OCI-LY1 (cell line): Measurements from ENCODE around the gene SUSD6.

ENCODE experiments used
- H2AFZ ChIP-seq: fragments of 200-600 bp; sonication (generic), shearing (Covaris generic); 2 replicates; pipeline ENCODE4 v1.6.0; 2014; ENCODE audit warnings: antibody characterized with exemption, mild to moderate bottlenecking, low read length
- H3F3A ChIP-seq: fragments of 200-600 bp; sonication (generic), shearing (Covaris generic); 2 replicates; pipeline ENCODE4 v1.6.0; 2014; ENCODE audit warnings: mild to moderate bottlenecking, antibody characterized with exemption, low read length, moderate library complexity; ENCODE audit not compliant: insufficient read depth
- H3K27ac ChIP-seq: fragments of 200-600 bp; sonication (generic); 2 replicates; pipeline ENCODE4 v1.5.1; 2014; ENCODE audit warnings: low read length, mixed run types, mild to moderate bottlenecking, low read depth; ENCODE audit not compliant: poor library complexity, severe bottlenecking
- H3K27me3 ChIP-seq: fragments of 200-600 bp; sonication (generic); 2 replicates; pipeline ENCODE4 v1.6.0; 2014; ENCODE audit warnings: antibody characterized with exemption, mild to moderate bottlenecking, low read length, moderate library complexity; ENCODE audit not compliant: insufficient read depth
- H3K36me3 ChIP-seq: fragments of 200-600 bp; sonication (generic); 2 replicates; pipeline ENCODE4 v1.6.1; 2014; ENCODE audit warnings: mild to moderate bottlenecking, antibody characterized with exemption, low read length, moderate library complexity, mixed read lengths; ENCODE audit not compliant: insufficient read depth
- H3K4me1 ChIP-seq: fragments of 200-600 bp; sonication (generic); 2 replicates; pipeline ENCODE4 v1.5.1; 2014; ENCODE audit warnings: mild to moderate bottlenecking, low read length, moderate library complexity; ENCODE audit not compliant: insufficient read depth, severe bottlenecking
- H3K4me2 ChIP-seq: fragments of 200-600 bp; sonication (generic), shearing (Covaris generic); 2 replicates; pipeline ENCODE4 v1.6.1; 2014; ENCODE audit warnings: low read length
- H3K4me3 ChIP-seq: fragments of 200-600 bp; sonication (generic); 2 replicates; pipeline ENCODE4 v1.5.1; 2014; ENCODE audit warnings: low read length, low read depth, mild to moderate bottlenecking, mixed read lengths; ENCODE audit not compliant: poor library complexity, severe bottlenecking
- H3K79me2 ChIP-seq: fragments of 200-600 bp; shearing (Covaris generic); 2 replicates; pipeline ENCODE4 v1.6.1; 2016; ENCODE audit warnings: mixed run types, low read length, mixed read lengths; ENCODE audit not compliant: insufficient read depth
- H3K9ac ChIP-seq: fragments of 200-600 bp; sonication (generic), shearing (Covaris generic); 2 replicates; pipeline ENCODE4 v1.6.1; 2014; ENCODE audit warnings: mild to moderate bottlenecking, low read length, mixed read lengths
- H3K9me2 ChIP-seq: fragments of 200-600 bp; sonication (generic), shearing (Covaris generic); 2 replicates; pipeline ENCODE4 v1.6.1; 2014; ENCODE audit warnings: low read depth, mild to moderate bottlenecking, low read length, mixed read lengths
- H3K9me3 ChIP-seq: fragments of 200-600 bp; shearing (Covaris generic); 2 replicates; pipeline ENCODE4 v1.6.1; 2014; ENCODE audit warnings: low read length, mixed read lengths
- H4K20me1 ChIP-seq: fragments of 200-600 bp; sonication (generic), shearing (Covaris generic); 2 replicates; pipeline ENCODE4 v1.6.0; 2016; ENCODE audit warnings: mild to moderate bottlenecking, low read length; ENCODE audit not compliant: insufficient read depth
- EZH2 ChIP-seq: fragments of 200-600 bp; sonication (generic), shearing (Covaris generic); IDR thresholded peaks from 2 replicates; pipeline ENCODE4 v1.8.0; 2017; ENCODE audit warnings: borderline replicate concordance, mixed run types, mild to moderate bottlenecking, antibody characterized with exemption, low read length, moderate library complexity, mixed read lengths
- TF ChIP-seq, protein P1 (sequence below): fragments of 200-600 bp; sonication (generic), shearing (Covaris generic); IDR thresholded peaks from 2 replicates; pipeline ENCODE4 v1.5.1; 2017; ENCODE audit warnings: mild to moderate bottlenecking, antibody characterized with exemption, low read length, moderate library complexity, mixed read lengths

Gene SUSD6

DNA sequence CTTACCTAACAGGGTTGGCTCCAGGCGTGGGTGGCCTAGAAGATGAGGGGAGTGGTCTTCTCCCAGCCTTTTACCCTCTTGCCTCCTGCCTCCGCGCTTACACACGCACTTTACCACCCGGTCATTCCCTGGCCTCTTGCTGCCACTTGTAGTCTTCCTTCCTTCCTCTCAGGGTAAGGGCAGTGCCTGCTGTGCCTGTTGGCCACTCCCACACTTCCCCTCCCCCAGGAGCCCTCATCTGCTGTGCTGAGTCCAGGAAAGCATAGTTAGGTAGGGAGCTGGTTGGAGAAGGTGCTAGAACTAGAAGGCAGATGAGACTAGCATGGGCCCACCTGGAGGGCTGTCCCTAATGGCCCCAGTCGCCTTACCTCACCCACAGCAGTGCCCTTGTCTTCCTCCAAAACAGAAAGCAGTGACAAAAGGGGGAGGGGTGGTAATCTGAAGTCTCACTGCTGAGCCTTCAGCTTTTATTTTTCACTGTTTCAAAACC lies 101.2 kb downstream of the SUSD6 start:
- Histone ChIP-seq H3K79me2 (no peaks in the 10 kb centered on the region), H3K27me3 (no peaks in the 10 kb centered on the region), H3K27ac (no peak overlapping the region), H3K4me3 (no peak overlapping the region), H3K9me2 (no peaks in the 10 kb centered on the region), H3K4me2 (no peak overlapping the region), H3K9me3 (no peaks in the 10 kb centered on the region), H3K36me3 (peaks cover 69% of the 10 kb centered on the region), H3K4me1 (peaks cover 12% of the 10 kb centered on the region), H4K20me1 (no peaks in the 10 kb centered on the region), H3K9ac (no peak overlapping the region), H3F3A (no peaks in the 10 kb centered on the region), H2AFZ (no peak overlapping the region)
- TF ChIP-seq EZH2, result no peak

GRCh38 chr14:69713209-69713781 lies 101.9 kb downstream of the SUSD6 start:
- TF ChIP-seq EZH2, result no peak
- TF ChIP-seq, protein P1, sequence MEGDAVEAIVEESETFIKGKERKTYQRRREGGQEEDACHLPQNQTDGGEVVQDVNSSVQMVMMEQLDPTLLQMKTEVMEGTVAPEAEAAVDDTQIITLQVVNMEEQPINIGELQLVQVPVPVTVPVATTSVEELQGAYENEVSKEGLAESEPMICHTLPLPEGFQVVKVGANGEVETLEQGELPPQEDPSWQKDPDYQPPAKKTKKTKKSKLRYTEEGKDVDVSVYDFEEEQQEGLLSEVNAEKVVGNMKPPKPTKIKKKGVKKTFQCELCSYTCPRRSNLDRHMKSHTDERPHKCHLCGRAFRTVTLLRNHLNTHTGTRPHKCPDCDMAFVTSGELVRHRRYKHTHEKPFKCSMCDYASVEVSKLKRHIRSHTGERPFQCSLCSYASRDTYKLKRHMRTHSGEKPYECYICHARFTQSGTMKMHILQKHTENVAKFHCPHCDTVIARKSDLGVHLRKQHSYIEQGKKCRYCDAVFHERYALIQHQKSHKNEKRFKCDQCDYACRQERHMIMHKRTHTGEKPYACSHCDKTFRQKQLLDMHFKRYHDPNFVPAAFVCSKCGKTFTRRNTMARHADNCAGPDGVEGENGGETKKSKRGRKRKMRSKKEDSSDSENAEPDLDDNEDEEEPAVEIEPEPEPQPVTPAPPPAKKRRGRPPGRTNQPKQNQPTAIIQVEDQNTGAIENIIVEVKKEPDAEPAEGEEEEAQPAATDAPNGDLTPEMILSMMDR, result no peak
- no peaks in the 10 kb centered on the region for H3K9me3 ChIP-seq
- H3F3A ChIP-seq, result no peaks in the 10 kb centered on the region
- H3K4me2 ChIP-seq, result no peak overlapping the region
- no peak overlapping the region for H3K4me3 ChIP-seq
- no peak overlapping the region for H3K9ac ChIP-seq
- peaks cover 5% of the 10 kb centered on the region for H3K4me1 ChIP-seq
- H3K36me3 ChIP-seq, result peaks cover 64% of the 10 kb centered on the region
- H3K9me2 ChIP-seq, result no peaks in the 10 kb centered on the region
- no peaks in the 10 kb centered on the region for H3K79me2 ChIP-seq
- no peak overlapping the region for H2AFZ ChIP-seq
- no peak overlapping the region for H3K27ac ChIP-seq
- no peaks in the 10 kb centered on the region for H4K20me1 ChIP-seq
- no peaks in the 10 kb centered on the region for H3K27me3 ChIP-seq

DNA sequence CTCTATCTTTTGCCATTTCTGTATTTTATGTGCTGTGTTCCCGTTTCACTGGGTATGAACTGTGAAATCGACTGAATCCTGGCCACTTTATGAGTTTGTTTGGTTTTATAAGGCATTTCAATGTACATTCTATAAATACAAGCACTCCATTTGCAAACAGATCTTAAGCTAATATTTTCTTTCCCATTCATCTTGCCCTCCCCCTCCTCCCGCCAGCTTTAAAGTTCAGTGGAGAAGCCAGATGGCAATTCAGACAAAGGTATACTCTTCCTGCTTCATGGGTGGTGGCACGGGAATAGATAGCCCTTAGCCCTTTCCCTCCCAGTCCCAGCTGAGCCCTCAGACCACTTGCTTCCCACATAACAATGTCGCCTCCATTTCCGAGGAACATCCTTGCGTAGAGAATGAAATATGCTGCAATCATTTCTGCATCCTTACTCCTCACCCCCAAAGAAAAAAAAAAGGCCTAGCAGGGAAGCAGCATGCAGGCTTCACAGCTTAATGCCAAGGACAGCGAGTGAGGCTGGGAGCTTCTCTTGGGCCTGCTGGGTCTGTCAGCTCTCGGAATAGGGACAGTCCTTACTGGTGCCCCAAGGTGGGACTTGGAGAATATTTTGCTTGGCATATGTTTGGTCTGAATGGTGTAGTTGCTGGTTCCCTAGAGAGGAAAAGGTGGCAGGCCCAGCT lies 102.7 kb downstream of the SUSD6 start:
- Histone ChIP-seq H3K4me1 (no peaks in the 10 kb centered on the region), H3K9ac (no peak overlapping the region), H3K27me3 (no peaks in the 10 kb centered on the region)

More for the DNA sequence above, 102.7 kb downstream of the SUSD6 start:
- Histone ChIP-seq H3F3A (no peaks in the 10 kb centered on the region), H3K27ac (no peak overlapping the region), H3K9me3 (no peaks in the 10 kb centered on the region), H3K79me2 (no peaks in the 10 kb centered on the region), H3K9me2 (no peaks in the 10 kb centered on the region), H4K20me1 (no peaks in the 10 kb centered on the region), H3K36me3 (peaks cover 56% of the 10 kb centered on the region), H2AFZ (no peak overlapping the region), H3K4me2 (no peak overlapping the region), H3K4me3 (no peak overlapping the region)
- TF ChIP-seq, protein P1, result no peak
- TF ChIP-seq EZH2, result no peak
